Measurements from ENCODE around the gene DR1.

DNA sequence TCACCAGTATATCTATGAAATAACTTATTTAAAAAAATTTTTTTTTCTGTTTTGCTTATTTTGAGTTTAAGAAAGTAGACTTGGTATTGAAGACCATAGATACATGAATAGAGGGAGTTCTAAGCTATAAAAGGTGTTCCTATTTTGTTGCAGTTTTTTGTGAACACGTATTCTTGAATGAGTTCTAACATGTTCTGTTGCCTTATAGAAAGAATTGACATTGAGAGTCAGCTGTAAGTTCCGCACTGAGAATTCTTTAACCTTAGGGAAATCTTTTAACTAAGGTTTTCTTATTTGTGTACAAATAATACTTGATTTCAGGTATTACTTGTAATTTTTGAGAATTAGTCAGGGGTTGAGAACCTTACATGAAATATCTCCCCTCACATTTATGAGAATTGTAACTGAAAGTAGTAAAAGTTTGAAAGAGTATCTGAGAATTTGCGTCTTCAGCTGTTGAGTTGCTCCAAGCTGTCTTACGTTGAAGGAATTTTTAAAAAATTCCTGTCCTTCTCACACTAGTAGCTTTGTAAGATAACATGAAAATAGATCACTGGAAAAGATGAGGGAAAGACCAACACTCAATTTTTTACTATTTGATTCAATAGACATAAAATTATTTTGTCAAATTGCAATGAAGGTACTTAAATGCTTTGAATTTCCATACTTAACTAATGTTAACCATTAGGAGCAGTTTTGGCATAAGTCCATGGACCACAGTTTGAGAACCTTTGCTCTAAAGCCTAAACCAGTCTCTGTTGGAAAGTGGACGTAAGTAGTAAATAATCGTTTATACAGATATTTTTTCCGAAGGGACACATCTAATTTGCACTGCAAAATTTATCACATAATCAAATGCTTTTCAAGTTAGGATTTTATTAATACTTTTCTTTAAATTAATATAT is 3.8 kb downstream of the DR1 start:
- TF ChIP-seq POLR2AphosphoS5 (IDR thresholded peaks at IDR 0.05; ENCODE audit: borderline replicate concordance, low read depth, low read length) (no peak), EZH2 (IDR thresholded peaks at IDR 0.05) (no peak)
